Measurements from ENCODE around the gene OR4F6.

The OR4F6 gene

GRCh38 chr15:101827257-101827656, 23.9 kb downstream of the OR4F6 start:
- TF ChIP-seq SPI1 (IDR thresholded peaks at IDR 0.05; ENCODE audit: low read depth, low read length) = no peak
- TF ChIP-seq PAX5 (IDR thresholded peaks at IDR 0.05; ENCODE audit: insufficient read depth, low read length, severe bottlenecking) = no peak
- TF ChIP-seq POLR2A (IDR thresholded peaks at IDR 0.05; ENCODE audit: low read depth, low read length) = no peak
- no peak for TF ChIP-seq POU2F2 (IDR thresholded peaks at IDR 0.05; ENCODE audit: low read depth, low read length)
- TF ChIP-seq TAF1 (IDR thresholded peaks at IDR 0.05; ENCODE audit: low read depth, low read length) = no peak
- TF ChIP-seq POLR2AphosphoS5 (IDR thresholded peaks at IDR 0.05; ENCODE audit: low read depth, low read length) = no peak
- DNase-seq (ENCODE audit: insufficient read length, low spot score) (no peak), FAIRE-seq (no peak)

GRCh38 chr15:101828774-101829173, 25.5 kb downstream of the OR4F6 start:
- TF ChIP-seq POLR2A (IDR thresholded peaks at IDR 0.05; ENCODE audit: low read depth, low read length) (no peak), PAX5 (IDR thresholded peaks at IDR 0.05; ENCODE audit: insufficient read depth, low read length, severe bottlenecking) (no peak), SPI1 (IDR thresholded peaks at IDR 0.05; ENCODE audit: low read depth, low read length) (no peak), TAF1 (IDR thresholded peaks at IDR 0.05; ENCODE audit: low read depth, low read length) (no peak), POLR2AphosphoS5 (IDR thresholded peaks at IDR 0.05; ENCODE audit: low read depth, low read length) (no peak), POU2F2 (IDR thresholded peaks at IDR 0.05; ENCODE audit: low read depth, low read length) (no peak)
- DNase-seq (ENCODE audit: insufficient read length, low spot score) (no peak), FAIRE-seq (no peak)

- DNase-seq (ENCODE audit: insufficient read length, low spot score) (no peak), FAIRE-seq (no peak)
- TF ChIP-seq SPI1 (IDR thresholded peaks at IDR 0.05; ENCODE audit: low read depth, low read length) (no peak), POLR2A (IDR thresholded peaks at IDR 0.05; ENCODE audit: low read depth, low read length) (no peak), POLR2AphosphoS5 (IDR thresholded peaks at IDR 0.05; ENCODE audit: low read depth, low read length) (no peak), TAF1 (IDR thresholded peaks at IDR 0.05; ENCODE audit: low read depth, low read length) (no peak), POU2F2 (IDR thresholded peaks at IDR 0.05; ENCODE audit: low read depth, low read length) (no peak)
Measured at GRCh38 chr15:101841656-101842055, 38.3 kb downstream of the OR4F6 start.

- no peak for TF ChIP-seq SPI1 (IDR thresholded peaks at IDR 0.05; ENCODE audit: low read depth, low read length)
- TF ChIP-seq POLR2A (IDR thresholded peaks at IDR 0.05; ENCODE audit: low read depth, low read length) = no peak
- no peak for TF ChIP-seq POLR2AphosphoS5 (IDR thresholded peaks at IDR 0.05; ENCODE audit: low read depth, low read length)
- FAIRE-seq (no peak), DNase-seq (ENCODE audit: insufficient read length, low spot score) (no peak)
Measured at GRCh38 chr15:101844916-101845315, 41.6 kb downstream of the OR4F6 start.

- DNase-seq (ENCODE audit: insufficient read length, low spot score) (no peak), FAIRE-seq (no peak)
- TF ChIP-seq TAF1 (IDR thresholded peaks at IDR 0.05; ENCODE audit: low read depth, low read length) = no peak
Measured at GRCh38 chr15:101852356-101852755, 49.0 kb downstream of the OR4F6 start.
